ENCODE results near the gene TXNDC17.
"Not testable (repeated sequence)": the region's sequence is repeated elsewhere in the genome, so short reads cannot be mapped to it uniquely, and the experiment has no call there.

DNA sequence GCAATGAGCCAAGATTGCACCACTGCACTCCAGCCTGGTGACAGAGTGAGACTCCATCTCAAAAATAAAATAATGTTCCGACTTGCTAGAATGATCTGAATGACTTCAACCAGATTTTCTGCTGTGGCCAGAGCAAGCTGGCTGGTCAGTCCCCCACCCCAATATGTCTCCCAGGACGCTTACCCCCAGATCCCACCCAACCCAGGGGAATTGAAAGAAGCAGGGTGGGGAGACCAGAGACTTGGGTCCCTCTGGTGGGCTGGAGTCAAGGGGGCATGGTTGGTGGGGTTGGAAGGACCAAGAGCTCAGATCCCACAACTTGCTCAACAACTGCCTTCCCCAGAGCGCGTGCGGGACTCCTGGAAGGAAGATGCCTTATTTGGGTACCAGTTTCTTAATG, 17.6 kb downstream of the TXNDC17 start:
- TF ChIP-seq POLR2A (IDR thresholded peaks at IDR 0.05; ENCODE audit: low read length); GATA1 (IDR thresholded peaks at IDR 0.05; ENCODE audit: low read depth, low read length): not testable (repeated sequence)
